Stimulated activated CD4-positive, alpha-beta T cell treated with anti-CD3 and anti-CD28 coated beads, Interleukin-12 subunit alpha, Interleukin-12 subunit beta, amount 100 ng/mL, for 4 hours (primary cell): ENCODE data around the gene INS.
"Not testable (repeated sequence)": the region's sequence is repeated elsewhere in the genome, so short reads cannot be mapped to it uniquely, and the experiment has no call there.

Experiments used
- DNase-seq: peaks from one replicate; pipeline ENCODE4 v3.0.0-alpha.2; 2020

The INS gene

GRCh38 chr11:2180789-2181370, 19.9 kb upstream of the INS start:
- DNase-seq, result no peak

- no peak for DNase-seq
Observed at GRCh38 chr11:2180347-2180746, 19.3 kb upstream of the INS start.

DNA sequence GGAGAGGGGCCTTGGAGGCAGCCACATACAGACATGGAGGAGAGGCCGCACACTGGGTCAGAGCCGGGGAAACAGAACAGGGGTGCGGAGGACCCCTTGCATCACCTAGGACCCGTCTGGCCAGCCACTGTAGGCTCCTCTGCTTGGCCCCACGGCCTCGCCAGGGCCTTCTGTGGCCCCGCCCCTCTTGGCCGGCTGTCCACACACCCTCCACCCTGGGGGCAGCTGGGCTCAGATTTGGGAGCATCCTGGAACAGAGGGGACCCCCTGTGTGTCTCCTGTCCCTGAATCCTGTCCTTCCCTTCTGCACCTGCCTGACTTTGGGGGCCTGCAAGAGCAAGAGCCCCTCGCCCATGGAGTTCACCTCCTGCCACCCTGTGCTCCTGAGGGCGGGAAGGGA, 18.5 kb upstream of the INS start:
- no peak for DNase-seq

GRCh38 chr11:2178906-2179494, 18.0 kb upstream of the INS start:
- DNase-seq, result no peak

- DNase-seq, result not testable (repeated sequence)
Observed at GRCh38 chr11:2178055-2178773, 17.2 kb upstream of the INS start.

- DNase-seq, result no peak
Observed at GRCh38 chr11:2177076-2177475, 16.1 kb upstream of the INS start.

- DNase-seq, result no peak
Observed at GRCh38 chr11:2176389-2176900, 15.4 kb upstream of the INS start.

GRCh38 chr11:2175659-2176058, 14.7 kb upstream of the INS start:
- no peak for DNase-seq

DNA sequence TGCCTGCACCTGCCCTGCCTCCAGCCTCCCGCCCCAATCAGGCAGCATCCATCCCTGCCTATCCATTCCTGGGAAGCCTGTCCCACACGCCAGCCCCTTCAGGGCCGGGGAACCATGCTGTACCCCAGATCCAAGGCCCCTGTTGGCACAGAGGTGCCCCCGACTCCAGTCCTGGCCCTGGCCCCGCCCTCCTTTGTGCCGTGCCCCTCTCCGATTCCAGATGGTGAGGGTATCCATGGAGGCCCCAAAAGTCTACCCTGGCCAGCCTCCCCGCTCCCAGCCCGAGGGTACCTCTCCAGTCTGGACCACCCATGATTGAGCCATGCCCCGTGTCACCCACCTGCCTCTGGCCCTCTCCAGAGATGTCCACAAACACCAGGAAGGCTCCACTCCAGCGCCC, 13.4 kb upstream of the INS start:
- no peak for DNase-seq

DNA sequence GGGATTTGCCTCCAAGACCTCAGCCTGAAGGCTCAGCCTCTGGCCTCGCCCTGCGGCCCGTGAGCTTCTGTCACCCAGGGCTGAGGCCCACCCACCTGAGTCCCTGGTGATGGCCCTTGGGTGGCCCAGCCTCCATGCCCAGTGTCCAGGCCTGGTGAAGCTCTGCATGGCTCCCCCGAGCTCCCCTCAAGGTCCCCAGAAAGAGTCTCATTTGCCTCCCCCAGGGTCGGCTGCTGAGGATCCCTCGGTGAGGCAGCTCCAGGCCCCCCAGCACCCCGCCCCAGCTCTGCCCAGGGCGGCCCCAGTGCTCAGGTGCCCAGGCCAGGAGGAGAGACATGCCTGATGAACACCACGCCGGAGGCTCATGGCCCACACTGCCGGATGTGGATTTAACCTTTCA, 12.8 kb upstream of the INS start:
- DNase-seq, result no peak

DNA sequence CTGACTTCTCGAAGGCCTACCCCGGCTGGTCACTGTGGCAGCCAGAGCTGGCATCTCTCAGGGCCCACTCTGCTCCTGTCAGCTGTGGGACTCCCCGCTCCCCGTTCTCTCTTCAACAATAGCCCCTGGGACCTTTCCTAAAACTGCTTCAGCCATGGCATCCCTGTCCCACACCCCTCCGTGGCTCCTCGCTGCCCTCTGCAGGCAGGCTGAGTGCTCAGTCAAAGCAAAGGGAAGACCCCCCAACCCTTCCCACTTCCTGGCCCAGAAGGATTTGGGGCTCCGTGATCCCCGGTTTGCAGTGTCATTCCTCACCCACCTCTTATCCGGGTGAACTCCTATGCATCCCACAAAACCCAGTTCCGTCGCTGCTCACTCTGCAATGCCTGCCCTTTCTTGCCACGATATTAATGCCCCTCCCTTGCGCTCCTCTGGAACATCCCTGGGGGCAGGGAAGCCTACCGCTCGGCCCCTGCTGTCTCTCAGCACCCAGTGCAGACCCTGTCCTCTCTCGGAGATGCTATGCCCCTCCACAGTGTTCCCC, 12.2 kb upstream of the INS start:
- DNase-seq, result no peak

- DNase-seq, result no peak
Observed at GRCh38 chr11:2172676-2173075, 11.7 kb upstream of the INS start.

- no peak for DNase-seq
Observed at GRCh38 chr11:2171591-2172003, 10.6 kb upstream of the INS start, which contains the start of gene TH. TSS of gene TH (minus strand) at chr11:2171815. CDS start at chr11:2171786, 29 bp downstream.

DNA sequence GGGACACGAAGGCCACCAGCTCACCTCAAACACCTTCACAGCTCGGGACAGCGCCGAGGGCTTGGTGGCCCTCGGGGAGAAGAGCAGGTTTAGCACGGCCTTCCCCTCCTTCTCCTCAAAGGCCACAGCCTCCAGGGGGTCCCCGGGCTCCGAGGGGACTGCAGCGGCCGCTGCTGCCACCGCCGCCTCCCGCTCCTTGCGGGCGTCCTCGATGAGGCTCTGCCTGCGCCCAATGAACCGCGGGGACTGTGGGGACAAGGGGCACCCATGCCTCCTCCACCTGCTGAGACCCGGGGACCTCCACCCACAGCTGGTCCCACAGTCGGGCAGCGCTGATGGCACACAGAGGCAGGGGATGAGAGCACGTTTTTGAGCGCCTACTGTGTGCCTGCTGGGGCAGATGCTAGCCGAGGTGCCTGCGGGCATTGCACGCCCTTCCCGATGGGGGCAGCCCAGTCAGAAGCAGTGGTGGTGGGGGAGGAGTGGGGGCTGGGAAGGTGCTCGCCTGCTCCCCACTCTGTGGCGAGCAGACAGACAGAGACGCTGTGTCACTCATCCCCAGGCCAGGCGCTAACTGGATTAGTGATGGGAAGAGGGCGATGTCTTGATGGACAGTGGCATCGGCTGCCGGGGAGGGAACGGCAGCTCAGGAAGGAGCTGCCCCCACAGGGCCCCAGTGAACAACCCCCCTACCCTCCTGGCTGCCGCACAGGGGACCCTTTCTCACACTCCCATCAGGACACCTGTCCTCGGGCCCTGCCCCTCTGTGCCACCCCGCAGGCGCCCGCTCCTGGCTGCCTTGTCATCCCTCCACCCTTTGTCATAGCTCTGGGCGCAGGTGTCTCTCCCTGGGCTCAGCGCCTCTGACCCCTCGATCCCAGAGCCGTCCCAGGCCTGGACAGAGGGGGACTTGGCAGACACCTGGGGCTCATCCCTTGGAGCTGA, 8.9 kb upstream of the INS start:
- DNase-seq, result no peak

GRCh38 chr11:2169005-2169378, 8.0 kb upstream of the INS start:
- no peak for DNase-seq

GRCh38 chr11:2168286-2169004, 7.4 kb upstream of the INS start:
- DNase-seq, result no peak

DNA sequence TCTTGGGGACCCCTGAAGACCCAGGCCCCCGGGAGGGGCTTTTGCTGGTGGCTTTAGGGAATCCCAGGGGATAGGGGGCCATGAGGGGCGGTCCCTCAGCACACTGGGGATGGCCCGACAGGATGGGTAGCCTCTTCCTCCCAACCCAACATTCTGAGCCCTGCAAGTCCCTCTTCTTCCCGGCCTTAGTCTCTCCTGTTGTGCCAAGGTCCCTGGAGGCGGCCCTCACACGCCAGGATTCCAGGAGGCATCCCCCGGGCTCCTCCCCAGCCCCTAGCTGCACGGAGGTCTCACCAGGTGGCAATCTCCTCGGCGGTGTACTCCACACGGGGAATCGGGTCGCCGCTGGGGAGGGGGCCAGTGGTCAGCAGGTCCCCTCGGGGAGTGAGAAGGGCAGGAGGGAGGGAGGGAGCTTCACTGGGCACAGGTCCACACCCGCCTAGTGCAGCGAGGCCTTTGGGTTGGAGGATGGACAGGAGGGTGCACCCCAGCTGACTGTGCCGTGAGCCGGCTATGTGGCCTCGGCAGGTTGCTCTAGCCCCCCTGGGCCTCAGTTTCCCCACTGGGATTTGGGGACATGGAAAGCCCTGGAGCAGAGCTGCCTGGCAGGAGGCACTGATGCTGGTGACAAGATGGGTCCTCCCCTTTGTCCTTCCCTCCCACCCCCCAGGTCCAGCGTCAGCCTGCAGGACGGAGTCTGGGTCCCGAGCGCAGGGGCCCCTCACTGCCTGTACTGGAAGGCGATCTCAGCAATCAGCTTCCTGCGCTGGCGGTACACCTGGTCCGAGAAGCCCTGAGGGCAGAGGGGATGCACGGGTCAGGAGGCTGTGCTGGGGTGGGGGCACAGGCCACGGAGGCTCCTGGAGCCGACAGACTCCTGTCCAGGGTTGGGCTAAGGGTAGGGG, 6.4 kb upstream of the INS start:
- DNase-seq, result no peak

- peak; percentile 53 for DNase-seq
Observed at GRCh38 chr11:2166091-2166851, 5.3 kb upstream of the INS start.

DNA sequence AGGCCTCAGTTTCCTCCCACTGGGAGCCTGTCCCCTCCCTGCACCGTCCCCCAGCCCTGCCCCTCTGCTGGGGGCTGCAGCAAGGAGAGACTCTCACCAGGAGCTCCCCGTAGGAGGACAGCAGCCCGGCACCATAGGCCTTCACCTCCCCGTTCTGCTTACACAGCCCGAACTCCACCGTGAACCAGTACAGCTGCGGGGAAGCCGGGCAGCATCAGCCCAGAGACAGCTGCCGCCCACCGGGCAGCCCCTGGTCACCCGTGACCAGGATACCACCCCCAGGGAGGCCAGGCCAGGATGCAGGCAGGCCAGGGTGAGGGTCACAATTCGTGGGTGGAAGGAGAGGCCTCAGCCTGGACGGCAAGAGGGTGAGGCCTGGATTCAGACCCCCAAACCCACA, 4.6 kb upstream of the INS start:
- DNase-seq, result no peak

DNA sequence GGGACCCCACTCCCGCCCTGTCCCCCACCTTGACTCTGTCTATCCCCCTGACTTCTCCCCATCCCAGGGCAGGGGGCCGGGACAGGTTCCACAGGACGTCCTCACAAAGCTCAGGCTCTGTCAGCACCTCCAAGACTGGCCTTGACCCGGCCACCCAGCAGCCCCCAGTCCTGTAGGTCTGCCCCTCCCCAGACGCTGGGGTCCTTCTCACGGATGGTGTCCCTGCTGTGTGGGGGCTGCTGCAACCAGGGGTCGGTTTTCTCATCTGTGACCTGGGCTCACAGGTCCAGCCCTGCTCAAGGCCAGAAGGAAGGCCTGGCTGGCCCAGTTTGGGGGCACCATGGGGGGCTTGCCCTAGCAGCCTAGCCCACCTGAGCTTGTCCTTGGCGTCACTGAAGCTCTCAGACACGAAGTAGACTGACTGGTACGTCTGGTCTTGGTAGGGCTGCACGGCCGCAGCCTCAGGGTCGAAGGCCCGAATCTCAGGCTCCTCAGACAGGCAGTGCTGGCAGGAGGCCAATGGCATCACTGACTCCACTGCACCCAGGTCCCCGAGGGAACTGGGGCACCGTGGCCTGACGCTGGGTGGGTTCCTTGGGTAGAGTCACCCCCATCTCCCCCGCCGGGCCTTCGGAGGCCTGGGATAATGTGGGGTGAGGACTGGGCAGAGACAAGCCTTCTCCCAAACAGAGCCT, 4.0 kb upstream of the INS start:
- DNase-seq, result no peak
